Stimulated activated CD4-positive, alpha-beta T cell treated with anti-CD3 and anti-CD28 coated beads, Interleukin-1b, Interleukin-23, amount 100 ng/mL, for 24 hours (primary cell): ENCODE results near the gene EIF4G2.
"Not testable (repeated sequence)": the region's sequence is repeated elsewhere in the genome, so short reads cannot be mapped to it uniquely, and the experiment has no call there.

Experiments used
- DNase-seq, 4 experiments: peaks; one replicate each; pipeline ENCODE4 v3.0.0-alpha.2; 2020; ENCODE audit warnings: low read depth in 4 of 4, low spot score in 1 of 4

EIF4G2 gene

GRCh38 chr11:10808553-10809372 lies at the start of gene EIF4G2:
TSS of gene EIF4G2 (minus strand) at chr11:10808926.
- peak; percentile 86 to 94 (median 91) for DNase-seq

GRCh38 chr11:10857709-10858438 lies 49.1 kb upstream of the EIF4G2 start, which contains the start of gene ZBED5:
TSS of gene ZBED5 (minus strand) at chr11:10858053. CDS start at chr11:10854945, 3,108 bp downstream.
- peak; percentile 81 to 93 (median 88) for DNase-seq

- DNase-seq: peak in 2 of 4 experiments; percentile 5 to 17
Measured at GRCh38 chr11:10857459-10857708, 48.7 kb upstream of the EIF4G2 start.

GRCh38 chr11:10856689-10857458 lies 48.1 kb upstream of the EIF4G2 start:
- DNase-seq: no peak

- no peak for DNase-seq
Measured at GRCh38 chr11:10855295-10855694, 46.6 kb upstream of the EIF4G2 start.

GRCh38 chr11:10847960-10848860 lies 39.5 kb upstream of the EIF4G2 start:
- no peak for DNase-seq

GRCh38 chr11:10846660-10847059 lies 37.9 kb upstream of the EIF4G2 start:
- DNase-seq: no peak

GRCh38 chr11:10845589-10845988 lies 36.9 kb upstream of the EIF4G2 start:
- DNase-seq: no peak

GRCh38 chr11:10844796-10845195 lies 36.1 kb upstream of the EIF4G2 start:
- DNase-seq: no peak

- DNase-seq: no peak
Measured at GRCh38 chr11:10844356-10844755, 35.6 kb upstream of the EIF4G2 start.

- no peak for DNase-seq
Measured at GRCh38 chr11:10838881-10839280, 30.2 kb upstream of the EIF4G2 start.

- DNase-seq: no peak
Measured at GRCh38 chr11:10838083-10838482, 29.4 kb upstream of the EIF4G2 start.

GRCh38 chr11:10836884-10837283 lies 28.2 kb upstream of the EIF4G2 start:
- not testable (repeated sequence) for DNase-seq

- no peak for DNase-seq
Measured at GRCh38 chr11:10829139-10829538, 20.4 kb upstream of the EIF4G2 start.

- DNase-seq: no peak
Measured at GRCh38 chr11:10828402-10828801, 19.7 kb upstream of the EIF4G2 start.

GRCh38 chr11:10824888-10825287 lies 16.2 kb upstream of the EIF4G2 start:
- no peak for DNase-seq

GRCh38 chr11:10823152-10823579 lies 14.4 kb upstream of the EIF4G2 start:
- DNase-seq: no peak

GRCh38 chr11:10822491-10822890 lies 13.8 kb upstream of the EIF4G2 start:
- not testable (repeated sequence) for DNase-seq

- no peak for DNase-seq
Measured at GRCh38 chr11:10818594-10818993, 9.9 kb upstream of the EIF4G2 start.

- no peak for DNase-seq
Measured at GRCh38 chr11:10813945-10814344, 5.2 kb upstream of the EIF4G2 start.
